Measurements from ENCODE around the gene CLMN.

DNA sequence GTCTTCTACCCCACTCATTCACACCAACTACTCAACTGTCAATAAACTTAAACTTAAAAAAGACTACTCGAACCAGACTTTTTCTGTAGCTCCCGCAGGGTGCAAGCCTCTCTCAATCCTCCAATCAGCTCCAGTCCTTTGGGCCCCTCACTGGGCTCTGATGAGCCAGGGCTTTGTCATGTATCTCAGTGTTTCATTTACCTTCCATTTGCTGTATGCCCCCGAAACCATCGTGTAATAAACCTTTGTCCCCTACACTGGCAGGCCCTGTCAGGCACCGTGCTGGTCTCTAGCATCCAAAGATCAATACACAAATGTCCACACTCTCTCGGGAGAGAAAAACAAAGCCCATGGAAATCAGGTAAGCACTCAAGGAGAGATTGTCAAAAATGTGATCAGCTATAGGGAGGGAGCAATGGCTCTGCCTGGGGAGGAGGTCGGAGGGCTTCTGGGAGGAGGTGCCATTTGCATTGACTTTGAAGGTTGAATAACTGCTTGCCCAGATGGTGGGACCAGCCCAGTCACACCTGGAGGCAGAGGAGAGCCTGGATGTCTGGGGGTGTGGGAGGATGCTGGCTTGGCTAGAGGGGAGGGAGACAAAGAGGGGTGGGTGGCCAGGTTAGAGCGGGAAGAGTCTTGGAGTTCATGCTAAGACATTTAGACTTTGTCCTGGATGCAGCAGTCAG lies 120.3 kb downstream of the CLMN start:
- TF ChIP-seq, protein P1, sequence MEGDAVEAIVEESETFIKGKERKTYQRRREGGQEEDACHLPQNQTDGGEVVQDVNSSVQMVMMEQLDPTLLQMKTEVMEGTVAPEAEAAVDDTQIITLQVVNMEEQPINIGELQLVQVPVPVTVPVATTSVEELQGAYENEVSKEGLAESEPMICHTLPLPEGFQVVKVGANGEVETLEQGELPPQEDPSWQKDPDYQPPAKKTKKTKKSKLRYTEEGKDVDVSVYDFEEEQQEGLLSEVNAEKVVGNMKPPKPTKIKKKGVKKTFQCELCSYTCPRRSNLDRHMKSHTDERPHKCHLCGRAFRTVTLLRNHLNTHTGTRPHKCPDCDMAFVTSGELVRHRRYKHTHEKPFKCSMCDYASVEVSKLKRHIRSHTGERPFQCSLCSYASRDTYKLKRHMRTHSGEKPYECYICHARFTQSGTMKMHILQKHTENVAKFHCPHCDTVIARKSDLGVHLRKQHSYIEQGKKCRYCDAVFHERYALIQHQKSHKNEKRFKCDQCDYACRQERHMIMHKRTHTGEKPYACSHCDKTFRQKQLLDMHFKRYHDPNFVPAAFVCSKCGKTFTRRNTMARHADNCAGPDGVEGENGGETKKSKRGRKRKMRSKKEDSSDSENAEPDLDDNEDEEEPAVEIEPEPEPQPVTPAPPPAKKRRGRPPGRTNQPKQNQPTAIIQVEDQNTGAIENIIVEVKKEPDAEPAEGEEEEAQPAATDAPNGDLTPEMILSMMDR (IDR thresholded peaks at IDR 0.05), result no peak
- no peak for TF ChIP-seq POLR2AphosphoS5 (IDR thresholded peaks at IDR 0.05; ENCODE audit: insufficient read depth in 1 of 2, low read depth in 1 of 2)

Data from vagina (tissue), 2 donors.